Heart left ventricle (tissue), 16 donors: ENCODE results near the gene RHBDL3. TPM values are rescaled to one million over a fixed set of nuclear protein-coding genes. Genes with fewer than 3 reads are reported as not detected.

ENCODE experiments used
- ATAC-seq, 4 donors: fragments of 200-7000 bp; cut with Tn5 transposase; one replicate each; pipeline ENCODE4 v1.9.1; 2020 to 2022; ENCODE audit warnings: moderate library complexity in 4 of 4, mild to moderate bottlenecking in 3 of 4, moderate number of reproducible peaks in 1 of 4
- DNase-seq, 5 donors: peaks; one replicate each; pipeline ENCODE4 v3.0.0-alpha.2; 2020
- H3K27ac ChIP-seq, 12 donors: fragments of 200-600 bp; sonication (generic) in 4 of 12; one replicate each; pipeline versions ENCODE4 v1.5.0 to v1.8.0; 2016 to 2022; ENCODE audit warnings: mild to moderate bottlenecking in 2 of 12
- H3K27me3 ChIP-seq, 9 donors: fragments of 200-600 bp; sonication (generic) in 2 of 9; one replicate each; pipeline versions ENCODE4 v1.5.1 to v1.8.0; 2016 to 2022; ENCODE audit warnings: mild to moderate bottlenecking in 3 of 9
- H3K36me3 ChIP-seq, 9 donors: fragments of 200-600 bp; sonication (generic) in 2 of 9; one replicate each; pipeline versions ENCODE4 v1.5.0 to v1.8.0; 2018 to 2022; ENCODE audit warnings: mild to moderate bottlenecking in 2 of 9
- H3K4me1 ChIP-seq, 12 donors: fragments of 200-600 bp; sonication (generic) in 4 of 12; one replicate each; pipeline versions ENCODE4 v1.5.0 to v1.8.0; 2016 to 2022; ENCODE audit warnings: mild to moderate bottlenecking in 3 of 12
- H3K4me3 ChIP-seq, 12 donors: fragments of 200-600 bp; sonication (generic) in 4 of 12; one replicate each; pipeline versions ENCODE4 v1.5.0 to v1.8.0; 2017 to 2022; ENCODE audit warnings: mild to moderate bottlenecking in 9 of 12, moderate library complexity in 4 of 12
- H3K9me3 ChIP-seq, 12 donors: fragments of 200-600 bp; sonication (generic) in 4 of 12; one replicate each; pipeline versions ENCODE4 v1.5.0 to v1.8.0; 2016 to 2022; ENCODE audit warnings: mild to moderate bottlenecking in 1 of 12
- POLR2A ChIP-seq, 2 donors: fragments of 450-650 bp; IDR thresholded peaks; one replicate each; pipeline ENCODE4 v1.6.1; 2017; ENCODE audit warnings: antibody characterized with exemption in 2 of 2, mild to moderate bottlenecking in 2 of 2, moderate library complexity in 2 of 2
- WGBS, 4 donors: extraction: QIAGEN DNeasy Blood & Tissue Kit in 2 of 4; methylation state at CpG; one replicate each; pipeline versions ENCODE4 v1.1.5 to v1.1.7; 2013 to 2018; 5-methylcytosine and 5-hydroxymethylcytosine counted together
- intact Hi-C, 10 donors: fragments of 100-400 bp; cut with DNase I; formaldehyde crosslinking; loops; one replicate each; pipeline versions ENCODE4 v1.11.1 to v1.14.2; 2022
- polyA plus RNA-seq, 2 donors: library from polyadenylated mRNA; stranded (reverse); fragments of 200-250 nt; gene quantifications; one replicate each; pipeline ENCODE4 v1.2.3, GENCODE V29; 2013
- total RNA-seq, 9 donors: library from RNA; depleted of rRNA in 2 of 9; stranded (reverse); fragments of >200 nt in 2 of 9; fragmentation: NEBNext Ultra II Directional in 3 of 9; extraction: Animal tissue kit (Norgen Biotek cat#: 25700) in 3 of 9; gene quantifications; one replicate each; pipeline versions ENCODE4 v1.1.0 to v1.2.4, GENCODE V29; 2016 to 2023
- TF ChIP-seq, protein P1 (sequence below), 12 donors: fragments of 200-600 bp; sonication (generic) in 4 of 12; IDR thresholded peaks; one replicate each; pipeline versions ENCODE4 v1.5.0 to v1.8.0; 2018 to 2022; ENCODE audit warnings: antibody characterized with exemption in 12 of 12, mild to moderate bottlenecking in 5 of 12
- donor health status: ischemic (EF 13 %, LVEDD 7.1; RV severe dilation, severe dysfunction).
- donor health status: healthy with polysubstance abuse.
- donor health status: DM: no; HTN: yes; CAD: no.
- donor health status: DM: no; HTN: no; CAD: no.
- donor health status: ischemic (EF 25% LVEDD 6.9; RV normal size, moderate dysfunction).
- donor health status: ischemic (EF 25% LVEDD 5.7; RV mildly dilated, moderate dysfunction).
- donor health status: healthy.
- donor health status: DM: yes; HTN: yes; CAD: no.
- donor health status: ischemic (EF 35%, LVEDD 5.7; RV mildly dilated, moderate dysfunction).
- donor health status: nonischemic (EF 11% LVEDD 7.7; RV severe dilation, severe dysfunction).
- donor health status: DM: yes; HTN: yes; CAD: no.
- donor health status: PGD.
- donor health status: ischemic (EF 29% LVEDD 5.4; RV normal size, mild dysfunction).
- donor health status: nonischemic (EF 23%, LVEDD 6.1; RV moderate dilation, normal function).

RHBDL3 gene
- total and polyA plus RNA-seq, 11 donors: 0.05 to 4.8 (median 0.36) TPM

DNA sequence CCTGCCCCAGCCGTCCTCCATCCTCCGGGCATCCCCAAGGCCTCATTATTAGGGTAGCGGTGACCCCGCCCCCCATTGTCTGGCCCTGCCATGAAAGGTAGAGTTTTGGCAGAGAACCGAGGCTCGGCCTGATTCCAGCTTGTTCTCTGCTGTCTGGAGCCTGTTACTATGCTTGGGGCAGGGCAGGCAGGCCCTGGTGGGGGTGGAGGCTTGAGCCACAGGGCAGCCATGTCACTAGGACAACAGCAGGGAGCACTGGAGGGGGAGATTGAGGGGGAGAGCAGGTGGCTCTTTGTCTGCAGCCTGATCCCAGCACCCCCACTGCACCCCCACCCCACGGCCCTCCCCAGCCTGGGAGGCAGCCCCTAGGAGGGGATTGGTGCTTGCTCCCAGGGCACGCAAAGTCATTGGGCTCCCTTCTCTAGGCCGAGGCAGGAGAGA, 15.4 kb downstream of the RHBDL3 start:
- Histone ChIP-seq H3K4me1 (peaks cover 0 to 19% (median 4%) of the 10 kb centered on the region in 12 donors), H3K27ac (no peak overlapping the region), H3K36me3 (no peaks in the 10 kb centered on the region), H3K4me3 (no peak overlapping the region), H3K9me3 (no peaks in the 10 kb centered on the region), H3K27me3 (peaks cover 0 to 7% (median 0%) of the 10 kb centered on the region in 9 donors)
- peak; percentile 67 to 88 (median 68) for ATAC-seq
- TF ChIP-seq POLR2A (IDR thresholded peaks at IDR 0.05): no peak
- TF ChIP-seq, protein P1, sequence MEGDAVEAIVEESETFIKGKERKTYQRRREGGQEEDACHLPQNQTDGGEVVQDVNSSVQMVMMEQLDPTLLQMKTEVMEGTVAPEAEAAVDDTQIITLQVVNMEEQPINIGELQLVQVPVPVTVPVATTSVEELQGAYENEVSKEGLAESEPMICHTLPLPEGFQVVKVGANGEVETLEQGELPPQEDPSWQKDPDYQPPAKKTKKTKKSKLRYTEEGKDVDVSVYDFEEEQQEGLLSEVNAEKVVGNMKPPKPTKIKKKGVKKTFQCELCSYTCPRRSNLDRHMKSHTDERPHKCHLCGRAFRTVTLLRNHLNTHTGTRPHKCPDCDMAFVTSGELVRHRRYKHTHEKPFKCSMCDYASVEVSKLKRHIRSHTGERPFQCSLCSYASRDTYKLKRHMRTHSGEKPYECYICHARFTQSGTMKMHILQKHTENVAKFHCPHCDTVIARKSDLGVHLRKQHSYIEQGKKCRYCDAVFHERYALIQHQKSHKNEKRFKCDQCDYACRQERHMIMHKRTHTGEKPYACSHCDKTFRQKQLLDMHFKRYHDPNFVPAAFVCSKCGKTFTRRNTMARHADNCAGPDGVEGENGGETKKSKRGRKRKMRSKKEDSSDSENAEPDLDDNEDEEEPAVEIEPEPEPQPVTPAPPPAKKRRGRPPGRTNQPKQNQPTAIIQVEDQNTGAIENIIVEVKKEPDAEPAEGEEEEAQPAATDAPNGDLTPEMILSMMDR (IDR thresholded peaks at IDR 0.05): no peak
- intact Hi-C loops: no loop called here
- DNase-seq: peak; percentile 75 to 84 (median 77)
- 44 to 68% (median 50%) methylated on average over 5 to 9 of the region's 9 CpGs for WGBS, 4 donors

DNA sequence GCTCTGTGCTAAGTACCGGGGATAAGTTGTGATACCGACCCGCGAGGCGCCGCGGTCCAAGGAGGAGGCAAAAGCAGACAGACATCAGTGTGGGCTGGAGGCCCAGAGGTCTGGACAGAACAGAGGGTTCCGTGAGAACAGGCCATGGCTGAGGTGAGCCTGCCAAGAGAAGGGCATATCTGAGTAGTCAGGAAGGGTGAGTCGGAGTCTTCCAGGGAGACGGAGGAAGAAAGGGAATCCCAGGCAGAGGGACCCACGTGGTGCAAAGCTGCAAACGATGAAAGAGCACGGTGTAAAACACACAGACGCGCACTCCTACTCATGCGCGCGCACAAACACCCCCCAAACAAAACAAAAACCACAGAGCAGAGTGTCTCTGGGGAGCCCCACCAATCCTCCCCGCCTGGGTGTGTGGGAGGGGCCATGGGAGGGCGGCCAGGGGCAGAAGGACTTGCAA, 18.1 kb downstream of the RHBDL3 start:
- no peak overlapping the region for H3K4me3 ChIP-seq

DNA sequence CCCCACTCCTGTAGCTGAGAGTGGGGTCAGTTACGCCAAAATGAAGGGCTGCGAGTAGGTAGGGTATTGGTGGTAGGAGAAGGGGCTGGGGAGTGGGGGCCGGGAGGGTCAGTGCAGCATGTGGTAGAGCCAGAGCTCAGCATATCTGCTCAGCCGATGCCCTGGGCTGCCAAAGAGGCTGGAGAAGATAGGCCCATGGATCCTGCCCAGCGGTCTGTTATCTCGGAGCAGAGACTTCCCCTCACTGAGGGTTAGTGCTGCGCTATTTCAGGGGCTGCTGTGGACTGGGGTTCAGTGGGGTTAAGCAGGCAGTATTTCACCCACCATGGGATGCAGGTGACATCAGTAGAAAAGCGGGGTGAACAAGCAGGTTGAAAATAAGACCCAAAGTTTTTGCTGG, 19.7 kb downstream of the RHBDL3 start:
- Histone ChIP-seq H3K4me3 (no peak overlapping the region), H3K36me3 (no peaks in the 10 kb centered on the region), H3K27me3 (peaks cover 0 to 7% (median 0%) of the 10 kb centered on the region in 9 donors), H3K4me1 (peaks cover 0 to 15% (median 4%) of the 10 kb centered on the region in 12 donors), H3K27ac (no peak overlapping the region), H3K9me3 (no peaks in the 10 kb centered on the region)
- no peak for DNase-seq
- no peak for ATAC-seq
- intact Hi-C loops: no loop called here
- 76 to 88% (median 79%) methylated on average over 7 to 8 of the region's 8 CpGs for WGBS, 4 donors
- no peak for TF ChIP-seq POLR2A (IDR thresholded peaks at IDR 0.05)
- TF ChIP-seq, protein P1 (IDR thresholded peaks at IDR 0.05): no peak

More for the DNA sequence above, 18.1 kb downstream of the RHBDL3 start:
- Histone ChIP-seq H3K9me3 (no peaks in the 10 kb centered on the region), H3K27me3 (peaks cover 0 to 7% (median 0%) of the 10 kb centered on the region in 9 donors), H3K36me3 (no peaks in the 10 kb centered on the region), H3K4me1 (peaks cover 0 to 15% (median 4%) of the 10 kb centered on the region in 12 donors), H3K27ac (no peak overlapping the region)
- intact Hi-C loops: no loop called here
- ATAC-seq (peak in 3 of 4 donors; percentile 8 to 37 (median 33)), DNase-seq (no peak)
- WGBS, 4 donors: 44 to 69% (median 52%) methylated on average over 20 of the region's 20 CpGs
- TF ChIP-seq, protein P1 (IDR thresholded peaks at IDR 0.05): no peak
- TF ChIP-seq POLR2A (IDR thresholded peaks at IDR 0.05): no peak

DNA sequence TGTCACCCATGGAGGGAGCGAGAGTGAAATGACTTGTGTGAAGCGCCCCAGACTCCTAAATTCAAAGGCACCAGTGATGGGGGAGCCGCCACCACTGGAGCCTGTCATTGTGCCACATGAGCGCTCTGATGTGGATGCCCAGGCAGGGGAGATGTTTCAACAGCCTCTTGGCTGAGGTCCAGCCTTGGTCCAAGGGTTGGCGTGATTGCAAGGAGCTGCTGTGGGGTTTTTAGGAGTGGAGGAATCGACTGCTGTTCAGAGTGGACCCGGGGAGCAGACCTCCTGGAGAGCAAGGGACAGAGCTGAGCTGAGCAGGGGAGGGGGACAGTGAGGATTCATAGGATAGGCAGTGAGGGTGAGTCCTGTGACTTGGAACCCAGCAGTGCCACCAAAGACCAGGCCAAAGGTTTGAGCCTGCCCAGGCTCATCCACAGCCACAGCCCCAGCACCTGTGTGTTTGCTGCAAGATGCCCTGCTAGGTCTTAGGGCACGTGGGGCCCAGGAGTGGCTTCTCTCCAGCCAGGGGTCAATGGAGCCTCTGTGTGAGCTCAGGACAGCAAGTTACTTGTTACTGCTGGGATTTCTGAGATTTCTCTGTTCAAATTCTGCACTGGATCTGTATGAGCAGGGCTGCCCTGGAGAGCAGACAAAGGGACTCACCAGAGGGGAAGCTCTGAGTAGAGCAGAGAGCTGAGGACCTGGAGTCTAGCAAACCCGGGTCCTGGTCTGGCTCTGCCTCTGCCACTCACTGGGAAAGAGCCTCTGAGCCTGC, 20.3 kb downstream of the RHBDL3 start:
- TF ChIP-seq, protein P1 (IDR thresholded peaks at IDR 0.05): no peak
- no peak for TF ChIP-seq POLR2A (IDR thresholded peaks at IDR 0.05)
- no peak overlapping the region for H3K27ac ChIP-seq
- H3K27me3 ChIP-seq: peaks cover 0 to 7% (median 0%) of the 10 kb centered on the region in 9 donors
- no peaks in the 10 kb centered on the region for H3K36me3 ChIP-seq
- intact Hi-C loops: no loop called here
- H3K4me1 ChIP-seq: peaks cover 0 to 14% (median 4%) of the 10 kb centered on the region in 12 donors
- no peaks in the 10 kb centered on the region for H3K9me3 ChIP-seq
- DNase-seq: no peak
- ATAC-seq: no peak
- 81 to 93% (median 85%) methylated on average over 6 to 9 of the region's 9 CpGs for WGBS, 4 donors
- no peak overlapping the region for H3K4me3 ChIP-seq
